ENCODE results near the gene ETV7.

ETV7 gene

DNA sequence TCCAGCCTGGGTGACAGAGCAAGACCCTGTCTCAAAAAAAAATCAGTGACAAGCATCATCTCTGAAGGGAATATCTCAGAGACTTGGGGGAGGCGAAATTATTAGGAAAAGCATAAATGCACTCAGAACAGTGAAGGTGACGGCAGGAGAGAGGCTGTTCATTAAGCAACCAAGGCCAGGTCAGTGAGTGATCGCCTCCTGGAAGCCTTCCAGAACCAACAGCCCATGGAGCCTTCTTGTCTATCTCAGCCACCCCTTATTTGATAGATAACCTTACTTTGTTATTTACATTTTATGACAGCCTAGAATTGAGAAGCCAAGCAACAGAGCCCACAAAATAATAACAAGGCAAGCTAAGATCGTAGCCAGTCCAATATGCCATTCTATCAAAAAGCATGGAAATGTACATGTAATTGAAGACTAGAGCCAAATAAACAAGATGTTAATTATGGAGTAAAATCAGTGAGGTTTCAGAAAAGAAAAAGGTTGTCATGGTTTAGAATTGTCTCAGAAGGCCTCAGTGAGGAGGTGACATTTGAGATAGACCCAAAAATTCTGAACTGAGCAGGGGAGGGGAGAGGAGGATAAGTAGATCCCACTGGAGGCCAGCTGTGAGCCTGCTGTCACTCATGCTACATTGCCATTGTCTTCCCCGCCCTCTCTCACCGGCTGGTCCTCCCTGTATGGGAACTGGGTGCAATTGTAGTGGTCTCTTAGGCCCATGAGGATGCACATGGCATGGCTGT lies 68.6 kb downstream of the ETV7 start:
- DNase-seq = no peak

DNA sequence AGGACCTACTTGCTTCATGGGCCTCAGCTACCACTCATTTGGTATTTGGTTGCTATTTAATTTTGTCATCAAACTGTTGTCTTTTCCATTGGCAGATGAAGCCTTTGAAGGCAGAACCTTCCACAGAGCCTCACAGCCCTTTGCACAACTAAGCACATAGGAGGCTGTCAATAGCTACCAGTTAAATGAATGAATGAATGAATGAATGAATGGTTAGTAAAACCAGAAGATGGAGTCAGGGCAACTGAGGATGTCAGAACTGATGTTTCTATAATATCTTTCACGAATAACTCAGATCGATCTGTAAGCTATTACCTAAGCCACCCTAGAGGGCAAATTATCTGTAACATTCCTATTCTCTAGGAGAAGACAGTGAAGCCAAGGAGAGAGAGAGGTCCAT lies 69.8 kb downstream of the ETV7 start:
- DNase-seq = no peak
